ENCODE data around the gene LGALSL. TPM values are rescaled to one million over a fixed set of nuclear protein-coding genes. Genes with fewer than 3 reads are reported as not detected.

The LGALSL gene
- total RNA-seq, 1 experiment from 2014 or later, result 14.9 TPM

- Histone ChIP-seq H3K4me1 (no peaks in the 10 kb centered on the region), H3K4me3 (no peak overlapping the region), H3K9me3 (replicated peaks) (no peaks in the 10 kb centered on the region), H3K27me3 (no peaks in the 10 kb centered on the region), H3K36me3 (no peaks in the 10 kb centered on the region), H3K27ac (no peak overlapping the region)
- DNase-seq, result no peak
Measured at GRCh38 chr2:64471600-64471999, 17.6 kb downstream of the LGALSL start.

DNA sequence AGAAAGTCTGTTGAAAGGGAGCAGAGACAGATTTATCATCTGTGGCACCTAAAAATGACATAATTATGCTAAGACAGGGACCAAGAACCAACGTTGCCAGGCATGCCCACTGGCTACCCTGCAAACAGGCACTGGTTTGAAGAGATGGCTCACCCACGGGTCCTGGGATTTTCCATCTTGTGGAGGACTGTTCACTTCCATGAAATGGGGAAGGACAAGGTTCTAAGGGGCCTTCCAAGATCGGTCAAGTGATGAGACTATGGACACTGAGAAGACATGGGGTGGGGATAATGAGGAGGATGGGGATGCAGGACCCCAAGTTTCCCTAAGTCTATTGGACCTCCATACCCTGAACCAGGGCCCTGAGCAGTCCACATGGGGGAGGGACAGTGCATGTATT is 18.9 kb downstream of the LGALSL start:
- Histone ChIP-seq H3K36me3 (no peaks in the 10 kb centered on the region), H3K27ac (no peak overlapping the region), H3K4me3 (no peak overlapping the region), H3K4me1 (no peaks in the 10 kb centered on the region), H3K9me3 (replicated peaks) (no peaks in the 10 kb centered on the region), H3K27me3 (no peaks in the 10 kb centered on the region)
- DNase-seq, result no peak

DNA sequence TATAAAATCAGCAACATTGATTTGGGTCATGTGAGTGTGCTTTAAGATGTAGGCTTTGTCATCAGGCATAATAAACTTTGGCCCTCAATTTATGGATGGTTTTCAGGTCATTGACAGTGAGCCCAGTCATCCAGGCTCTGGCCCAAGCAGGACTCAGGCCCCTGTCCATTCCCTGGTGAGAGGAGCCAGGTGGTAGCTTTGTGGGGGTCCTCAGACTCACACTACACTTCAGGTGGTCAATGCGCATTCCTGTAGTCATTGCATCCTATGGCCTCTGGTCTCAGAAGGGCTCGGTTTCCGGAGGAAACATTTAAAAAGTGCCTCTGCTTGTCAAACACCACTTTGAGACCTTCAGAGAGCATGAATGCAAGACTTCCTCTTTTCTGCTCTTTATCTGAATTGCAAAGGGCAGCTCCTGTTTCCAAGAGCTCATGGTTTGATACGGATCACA is 20.2 kb downstream of the LGALSL start:
- Histone ChIP-seq H3K9me3 (replicated peaks) (no peaks in the 10 kb centered on the region), H3K27ac (no peak overlapping the region), H3K36me3 (no peaks in the 10 kb centered on the region), H3K4me1 (no peaks in the 10 kb centered on the region), H3K27me3 (no peaks in the 10 kb centered on the region), H3K4me3 (no peak overlapping the region)
- no peak for DNase-seq

GRCh38 chr2:64474636-64475035 is 20.7 kb downstream of the LGALSL start:
- H3K27me3 ChIP-seq, result no peaks in the 10 kb centered on the region
- no peaks in the 10 kb centered on the region for H3K36me3 ChIP-seq
- no peaks in the 10 kb centered on the region for H3K4me1 ChIP-seq
- DNase-seq, result no peak
- no peaks in the 10 kb centered on the region for H3K9me3 ChIP-seq (replicated peaks)
- H3K4me3 ChIP-seq, result no peak overlapping the region
- no peak overlapping the region for H3K27ac ChIP-seq

- Histone ChIP-seq H3K4me3 (no peak overlapping the region), H3K36me3 (no peaks in the 10 kb centered on the region), H3K9me3 (replicated peaks) (no peaks in the 10 kb centered on the region), H3K27me3 (no peaks in the 10 kb centered on the region), H3K27ac (no peak overlapping the region), H3K4me1 (no peaks in the 10 kb centered on the region)
- no peak for DNase-seq
Measured at GRCh38 chr2:64477037-64477436, 23.1 kb downstream of the LGALSL start.

- no peaks in the 10 kb centered on the region for H3K9me3 ChIP-seq (replicated peaks)
- no peak overlapping the region for H3K27ac ChIP-seq
- no peak for DNase-seq
- no peaks in the 10 kb centered on the region for H3K27me3 ChIP-seq
- H3K4me3 ChIP-seq, result no peak overlapping the region
- no peaks in the 10 kb centered on the region for H3K4me1 ChIP-seq
- H3K36me3 ChIP-seq, result no peaks in the 10 kb centered on the region
Measured at GRCh38 chr2:64477979-64478378, 24.0 kb downstream of the LGALSL start.

DNA sequence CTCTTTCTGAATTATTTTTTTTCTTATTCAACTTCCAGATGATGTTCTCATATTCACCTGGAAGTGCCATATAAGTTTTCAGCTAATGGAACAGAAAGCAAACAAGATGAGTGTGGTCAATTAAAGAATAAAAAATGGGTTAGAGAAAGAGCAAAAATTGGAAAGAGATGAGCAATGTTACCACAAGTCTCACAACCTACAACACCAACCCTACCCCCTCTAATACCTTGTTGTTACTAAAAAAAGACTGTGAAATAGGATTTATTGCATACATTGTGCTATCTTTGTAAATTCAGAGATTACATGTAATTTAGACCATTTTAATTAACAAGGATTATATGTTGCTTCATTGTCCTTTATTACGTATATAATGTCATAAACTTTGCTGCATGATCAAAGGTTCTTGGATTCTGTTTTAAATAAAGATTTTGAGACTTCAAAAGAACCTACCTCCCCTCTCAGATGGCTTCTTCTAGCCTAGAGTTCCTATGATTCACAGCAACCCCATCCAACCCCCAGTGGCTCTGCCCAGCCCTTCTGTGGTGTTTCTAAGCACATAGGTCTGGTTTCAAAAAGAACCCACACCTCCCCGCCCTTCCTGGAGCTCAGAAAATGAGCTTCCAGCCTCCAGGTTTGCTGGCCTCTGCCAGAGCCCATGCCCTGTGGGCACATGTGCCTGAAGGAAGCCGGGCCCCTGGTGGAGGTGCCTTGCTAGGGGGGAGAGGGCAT is 24.7 kb downstream of the LGALSL start:
- H3K27me3 ChIP-seq, result no peaks in the 10 kb centered on the region
- no peaks in the 10 kb centered on the region for H3K4me1 ChIP-seq
- DNase-seq, result no peak

GRCh38 chr2:64479259-64480117 is 25.5 kb downstream of the LGALSL start:
- DNase-seq, result no peak
- H3K9me3 ChIP-seq (replicated peaks), result no peaks in the 10 kb centered on the region
- no peak overlapping the region for H3K27ac ChIP-seq
- H3K27me3 ChIP-seq, result no peaks in the 10 kb centered on the region
- H3K4me1 ChIP-seq, result no peaks in the 10 kb centered on the region
- no peaks in the 10 kb centered on the region for H3K36me3 ChIP-seq
- H3K4me3 ChIP-seq, result no peak overlapping the region

More for the DNA sequence above, 24.7 kb downstream of the LGALSL start:
- Histone ChIP-seq H3K4me3 (no peak overlapping the region), H3K9me3 (replicated peaks) (no peaks in the 10 kb centered on the region), H3K36me3 (no peaks in the 10 kb centered on the region), H3K27ac (no peak overlapping the region)

DNA sequence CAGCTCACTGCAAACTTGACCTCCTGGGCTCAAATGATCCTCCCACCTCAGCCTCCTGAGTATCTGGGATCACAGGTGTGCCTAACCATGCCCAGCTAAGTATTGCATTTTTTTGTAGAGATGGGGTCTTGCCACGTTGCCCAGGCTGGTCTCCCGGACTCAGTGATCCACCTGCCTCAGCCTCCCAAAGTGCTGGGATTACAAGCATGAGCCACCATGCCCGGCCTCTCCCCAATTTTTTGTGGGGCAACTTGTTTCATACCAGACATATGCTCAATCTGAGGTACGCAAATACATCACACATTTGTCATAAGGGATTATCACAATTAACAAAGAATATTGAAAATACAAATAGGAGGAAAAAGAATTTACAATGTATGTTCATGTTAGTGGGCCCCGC is 27.7 kb downstream of the LGALSL start:
- DNase-seq, result no peak
- Histone ChIP-seq H3K27ac (no peak overlapping the region), H3K4me3 (no peak overlapping the region), H3K27me3 (peaks cover 8% of the 10 kb centered on the region; the same call in 1 of the 2 replicates), H3K36me3 (no peaks in the 10 kb centered on the region), H3K9me3 (replicated peaks) (no peaks in the 10 kb centered on the region), H3K4me1 (no peaks in the 10 kb centered on the region; the same call in 1 of the 2 replicates)

DNA sequence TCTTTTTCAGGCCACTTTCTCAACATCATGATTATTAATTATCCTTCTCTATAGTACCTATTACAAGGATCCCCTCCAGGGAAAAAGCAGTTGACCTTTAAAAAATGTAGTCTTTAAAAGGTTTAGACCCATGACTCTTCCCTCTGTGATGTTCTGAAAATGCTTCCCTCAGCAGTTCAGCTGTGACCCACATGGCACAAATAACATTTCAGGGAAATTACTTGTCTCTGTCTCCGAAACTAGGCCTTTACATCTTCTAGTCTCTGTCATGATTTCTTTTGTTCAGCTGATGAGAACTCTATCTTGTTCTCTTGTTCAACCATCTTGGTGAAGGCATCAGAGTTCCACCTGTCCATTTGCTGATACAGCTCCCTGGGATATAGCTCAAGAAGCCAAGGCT is 28.3 kb downstream of the LGALSL start:
- peaks cover 8% of the 10 kb centered on the region; the same call in 1 of the 2 replicates for H3K27me3 ChIP-seq
- no peaks in the 10 kb centered on the region for H3K9me3 ChIP-seq (replicated peaks)
- H3K27ac ChIP-seq, result no peak overlapping the region
- no peaks in the 10 kb centered on the region; the same call in 1 of the 2 replicates for H3K4me1 ChIP-seq
- no peak overlapping the region for H3K4me3 ChIP-seq
- no peak for DNase-seq
- no peaks in the 10 kb centered on the region for H3K36me3 ChIP-seq

- H3K27ac ChIP-seq, result no peak overlapping the region
- no peaks in the 10 kb centered on the region for H3K36me3 ChIP-seq
- no peak overlapping the region for H3K4me3 ChIP-seq
- no peaks in the 10 kb centered on the region for H3K9me3 ChIP-seq (replicated peaks)
- no peaks in the 10 kb centered on the region; the same call in 1 of the 2 replicates for H3K4me1 ChIP-seq
- peaks cover 8% of the 10 kb centered on the region; the same call in 1 of the 2 replicates for H3K27me3 ChIP-seq
- no peak for DNase-seq
Measured at GRCh38 chr2:64482765-64483504, 29.0 kb downstream of the LGALSL start.

DNA sequence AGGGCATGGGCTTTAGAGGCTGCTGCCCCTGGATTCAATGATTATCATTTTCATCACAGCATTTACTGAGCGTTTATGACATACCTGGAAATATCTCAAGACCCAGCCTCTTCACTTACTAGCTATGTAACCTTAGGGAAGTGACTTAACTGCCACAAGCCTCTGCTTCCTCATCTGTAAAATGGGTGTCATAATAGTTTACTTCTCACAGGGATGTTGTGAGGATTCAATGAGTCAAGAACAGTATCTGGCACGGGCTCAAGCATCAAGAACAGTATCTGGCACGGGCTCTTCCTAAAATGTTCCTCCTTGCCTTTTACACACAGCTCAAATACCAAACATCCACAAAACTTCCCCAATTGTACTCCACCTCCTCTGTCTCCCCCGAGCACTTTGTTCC is 31.4 kb downstream of the LGALSL start:
- Histone ChIP-seq H3K4me1 (no peaks in the 10 kb centered on the region; the same call in 1 of the 2 replicates), H3K36me3 (no peaks in the 10 kb centered on the region), H3K27me3 (peaks cover 8% of the 10 kb centered on the region; the same call in 1 of the 2 replicates), H3K4me3 (no peak overlapping the region), H3K9me3 (replicated peaks) (no peaks in the 10 kb centered on the region), H3K27ac (no peak overlapping the region)
- no peak for DNase-seq

- Histone ChIP-seq H3K9me3 (replicated peaks) (no peaks in the 10 kb centered on the region), H3K36me3 (no peaks in the 10 kb centered on the region), H3K27me3 (peaks cover 8% of the 10 kb centered on the region; the same call in 1 of the 2 replicates), H3K4me1 (no peaks in the 10 kb centered on the region; the same call in 1 of the 2 replicates), H3K4me3 (no peak overlapping the region), H3K27ac (no peak overlapping the region)
- peak in 1 of 2 experiments; percentile 25 for DNase-seq
Measured at GRCh38 chr2:64485961-64486360, 32.0 kb downstream of the LGALSL start.

DNA sequence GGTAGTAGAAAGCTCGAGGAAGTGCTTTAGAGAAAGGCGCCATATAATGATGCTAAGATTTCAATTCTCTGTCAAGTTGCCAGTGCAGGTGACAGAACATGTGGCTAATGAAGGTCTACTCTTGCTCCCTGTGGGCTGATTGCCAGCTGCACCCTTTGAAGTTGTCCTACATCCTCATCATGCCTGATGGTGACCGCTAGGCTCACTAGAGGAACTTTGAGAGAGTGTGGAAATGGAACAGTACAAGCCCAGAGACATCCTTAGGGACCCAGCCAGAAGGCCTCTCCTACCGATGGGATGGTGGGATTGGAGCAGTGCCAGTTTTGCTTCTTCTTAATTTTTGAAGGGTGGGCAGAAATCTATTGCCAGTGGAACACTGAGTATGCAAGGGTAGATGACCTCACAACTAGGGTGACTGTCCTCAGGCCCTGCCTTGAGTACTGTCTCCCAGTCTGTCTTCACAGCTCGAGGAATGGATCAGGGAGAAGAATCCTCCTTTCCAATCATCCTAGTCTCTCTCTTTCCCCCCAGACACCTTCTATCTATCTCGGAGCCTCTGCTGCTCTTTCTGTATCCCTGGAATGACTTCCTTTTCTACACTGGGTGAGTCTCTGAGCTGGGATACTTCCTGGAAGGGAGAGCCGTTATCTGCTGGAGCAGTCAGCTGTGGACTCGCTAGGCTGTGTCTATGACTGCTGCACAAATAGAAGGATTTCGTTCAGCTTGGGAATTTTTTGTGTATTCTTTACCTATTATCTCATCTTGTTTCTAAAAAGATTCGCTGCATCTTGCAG is 33.5 kb downstream of the LGALSL start:
- no peaks in the 10 kb centered on the region for H3K36me3 ChIP-seq
- peaks cover 8% of the 10 kb centered on the region; the same call in 1 of the 2 replicates for H3K27me3 ChIP-seq
- no peak overlapping the region for H3K27ac ChIP-seq
- H3K4me1 ChIP-seq, result no peaks in the 10 kb centered on the region; the same call in 1 of the 2 replicates
- no peaks in the 10 kb centered on the region for H3K9me3 ChIP-seq (replicated peaks)
- no peak for DNase-seq
- H3K4me3 ChIP-seq, result no peak overlapping the region
